ENCODE data around the gene STYXL1.
A peak's percentile ranks its signal among the peaks of the same experiment; 100 is the strongest.

Gene STYXL1

GRCh38 chr7:75966190-75966961, 81.4 kb downstream of the STYXL1 start:
- H3K4me3 ChIP-seq (ENCODE audit: low read depth, low read length): no peak overlapping the region
- TF ChIP-seq, protein P1, sequence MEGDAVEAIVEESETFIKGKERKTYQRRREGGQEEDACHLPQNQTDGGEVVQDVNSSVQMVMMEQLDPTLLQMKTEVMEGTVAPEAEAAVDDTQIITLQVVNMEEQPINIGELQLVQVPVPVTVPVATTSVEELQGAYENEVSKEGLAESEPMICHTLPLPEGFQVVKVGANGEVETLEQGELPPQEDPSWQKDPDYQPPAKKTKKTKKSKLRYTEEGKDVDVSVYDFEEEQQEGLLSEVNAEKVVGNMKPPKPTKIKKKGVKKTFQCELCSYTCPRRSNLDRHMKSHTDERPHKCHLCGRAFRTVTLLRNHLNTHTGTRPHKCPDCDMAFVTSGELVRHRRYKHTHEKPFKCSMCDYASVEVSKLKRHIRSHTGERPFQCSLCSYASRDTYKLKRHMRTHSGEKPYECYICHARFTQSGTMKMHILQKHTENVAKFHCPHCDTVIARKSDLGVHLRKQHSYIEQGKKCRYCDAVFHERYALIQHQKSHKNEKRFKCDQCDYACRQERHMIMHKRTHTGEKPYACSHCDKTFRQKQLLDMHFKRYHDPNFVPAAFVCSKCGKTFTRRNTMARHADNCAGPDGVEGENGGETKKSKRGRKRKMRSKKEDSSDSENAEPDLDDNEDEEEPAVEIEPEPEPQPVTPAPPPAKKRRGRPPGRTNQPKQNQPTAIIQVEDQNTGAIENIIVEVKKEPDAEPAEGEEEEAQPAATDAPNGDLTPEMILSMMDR (IDR thresholded peaks at IDR 0.05; ENCODE audit: borderline replicate concordance, insufficient read depth, low read depth, low read length): no peak

- H3K4me3 ChIP-seq (ENCODE audit: low read depth, low read length): no peak overlapping the region
- TF ChIP-seq, protein P1 (IDR thresholded peaks at IDR 0.05; ENCODE audit: borderline replicate concordance, insufficient read depth, low read depth, low read length): no peak
These were observed 82.2 kb downstream of the STYXL1 start for GRCh38 chr7:75965617-75966016.

GRCh38 chr7:75963381-75963995, 84.3 kb downstream of the STYXL1 start:
- H3K4me3 ChIP-seq (ENCODE audit: low read depth, low read length): no peak overlapping the region
- TF ChIP-seq, protein P1 (IDR thresholded peaks at IDR 0.05; ENCODE audit: borderline replicate concordance, insufficient read depth, low read depth, low read length): no peak

DNA sequence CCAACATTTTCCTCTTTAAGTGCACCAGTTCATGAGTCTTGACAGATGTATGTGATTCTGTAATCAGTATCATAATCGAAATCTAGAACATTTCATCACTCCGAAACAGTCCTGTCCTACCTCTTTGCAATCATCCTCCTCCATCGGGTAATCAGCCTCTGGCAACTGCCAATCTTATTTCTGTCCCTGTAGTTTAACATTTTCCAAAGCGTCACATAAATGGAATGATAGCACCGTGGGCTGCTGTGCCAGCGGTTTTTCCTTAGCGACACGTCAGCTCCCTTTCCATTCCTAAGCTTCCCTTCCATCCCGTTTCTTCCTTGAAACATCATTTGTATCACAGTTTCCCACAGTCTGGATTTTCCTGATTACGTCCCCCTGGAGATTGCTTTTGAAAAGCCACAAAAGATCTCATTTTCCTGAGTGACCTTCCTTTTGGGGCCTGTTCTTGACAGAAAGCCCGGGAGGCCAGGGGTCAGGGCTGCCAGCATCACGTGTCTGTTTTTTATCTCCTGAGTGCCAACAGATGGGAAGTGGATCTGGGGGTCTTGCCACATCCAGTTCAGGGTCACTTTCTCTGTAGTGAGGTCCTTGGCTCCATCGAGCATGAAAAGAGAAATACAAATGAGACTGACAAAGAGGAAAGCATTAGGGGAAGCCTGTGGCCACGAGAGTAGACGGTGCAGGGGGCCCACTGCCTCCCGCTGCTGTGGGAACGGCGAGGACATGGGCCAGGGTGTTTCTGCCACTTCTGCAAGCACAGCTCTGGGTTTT, 85.0 kb downstream of the STYXL1 start:
- no peak overlapping the region for H3K4me3 ChIP-seq (ENCODE audit: low read depth, low read length)
- TF ChIP-seq, protein P1 (IDR thresholded peaks at IDR 0.05; ENCODE audit: borderline replicate concordance, insufficient read depth, low read depth, low read length): no peak

- TF ChIP-seq, protein P1 (IDR thresholded peaks at IDR 0.05; ENCODE audit: borderline replicate concordance, insufficient read depth, low read depth, low read length): 0 out of 2 replicates have a peak, but pooled peaks have one; percentile 17
- no peak overlapping the region for H3K4me3 ChIP-seq (ENCODE audit: low read depth, low read length)
These were observed 86.6 kb downstream of the STYXL1 start for GRCh38 chr7:75961218-75961617.

GRCh38 chr7:75960372-75960771, 87.4 kb downstream of the STYXL1 start:
- TF ChIP-seq, protein P1 (IDR thresholded peaks at IDR 0.05; ENCODE audit: borderline replicate concordance, insufficient read depth, low read depth, low read length): no peak
- H3K4me3 ChIP-seq (ENCODE audit: low read depth, low read length): no peak overlapping the region

Data from GM12875 (cell line).